Glomerular visceral epithelial cell (primary cell): ENCODE results near the gene BMX.

Experiments
- DNase-seq: peaks from one replicate; pipeline ENCODE4 v3.0.0-alpha.2; 2016; ENCODE audit errors: extremely low spot score

The BMX gene

DNA sequence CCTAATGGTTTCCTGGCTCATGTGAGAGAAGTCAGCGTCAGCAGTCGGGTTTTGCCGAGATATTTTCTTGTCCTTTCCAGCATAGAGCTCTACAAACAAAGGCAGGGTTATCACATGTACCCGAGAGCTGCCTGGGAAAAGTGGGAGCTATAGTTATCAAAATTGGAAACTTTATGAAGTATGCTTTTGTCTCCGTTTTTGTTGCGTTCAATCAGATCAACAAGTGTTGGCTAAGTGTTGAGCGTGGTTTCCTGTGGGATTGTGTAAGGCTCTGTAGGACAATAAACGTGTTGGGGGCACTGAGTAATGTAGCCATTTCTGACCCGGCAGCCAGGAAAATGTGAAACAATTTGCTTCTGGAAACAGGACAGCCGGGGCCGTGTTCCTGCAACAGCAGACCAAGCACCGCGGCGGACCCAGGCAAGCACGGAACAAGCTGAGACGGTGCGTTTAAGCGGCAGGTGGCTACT lies at the start of gene BMX:
Gene BMX, plus strand, starts transcription at position 311 of the 470 bp plus-strand sequence. CDS start 7,547 bp downstream, outside the sequence.
- DNase-seq = no peak

- DNase-seq = no peak
These were observed 48.7 kb upstream of the BMX start for GRCh38 chrX:15451913-15452312.

DNA sequence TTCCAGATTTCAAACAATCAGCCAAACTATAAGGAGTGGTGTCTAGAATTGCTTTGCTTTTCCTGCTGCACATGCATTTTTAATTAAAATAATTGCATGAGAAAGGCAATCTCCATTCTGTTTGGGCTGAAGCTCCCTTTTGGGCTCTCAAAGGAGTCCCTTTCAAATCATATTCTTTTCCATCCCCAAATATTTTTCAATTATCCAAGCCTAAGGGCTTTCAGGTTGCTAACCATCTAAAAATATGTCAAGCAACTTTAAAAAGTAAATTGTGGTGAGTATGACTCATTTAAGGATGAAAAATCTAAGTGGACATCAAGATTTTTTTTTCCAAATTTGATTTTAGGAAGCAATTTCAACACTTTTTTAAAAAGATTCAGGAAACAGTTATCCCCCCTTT lies 35.9 kb upstream of the BMX start:
- DNase-seq = no peak

DNA sequence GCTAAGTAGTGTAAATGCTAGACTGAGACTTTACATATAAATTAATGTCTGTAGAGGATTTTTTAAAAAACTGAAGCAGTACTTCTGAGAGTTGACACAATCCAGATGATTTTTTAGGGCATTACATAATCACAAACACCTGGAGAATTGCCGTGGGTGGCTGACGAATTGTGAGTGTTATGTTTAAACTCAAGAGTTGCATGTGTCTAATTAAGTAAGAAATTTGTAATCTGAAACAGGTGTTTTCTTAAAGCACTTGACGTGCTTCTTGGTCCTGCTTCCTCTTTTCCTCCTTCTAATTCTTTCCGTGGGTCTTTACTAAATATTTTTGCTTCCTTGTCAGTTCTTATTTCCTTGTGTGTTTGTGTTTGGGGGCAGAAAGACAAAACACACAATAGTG lies 35.3 kb upstream of the BMX start:
- no peak for DNase-seq

- DNase-seq = no peak
These were observed 34.5 kb upstream of the BMX start for GRCh38 chrX:15465896-15466651.

DNA sequence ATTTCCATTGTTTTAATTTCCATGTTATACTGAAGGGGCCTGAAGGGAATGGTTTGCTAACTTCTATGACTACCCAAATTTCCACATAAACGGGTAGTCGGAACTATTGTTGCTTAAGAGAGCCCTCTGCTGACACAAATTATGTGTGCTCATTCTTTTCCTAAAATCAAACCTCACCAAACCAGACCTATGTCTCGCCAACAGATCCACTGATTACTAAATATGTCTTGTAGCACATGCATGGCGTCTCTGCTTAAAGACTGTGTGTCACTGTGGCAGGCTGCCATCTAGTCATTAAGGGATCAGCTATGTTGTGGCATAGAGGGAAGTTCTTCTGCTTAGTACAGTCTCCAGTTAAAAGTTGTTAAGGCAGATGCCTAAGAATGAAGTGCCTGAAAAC lies 32.6 kb upstream of the BMX start:
- no peak for DNase-seq

DNA sequence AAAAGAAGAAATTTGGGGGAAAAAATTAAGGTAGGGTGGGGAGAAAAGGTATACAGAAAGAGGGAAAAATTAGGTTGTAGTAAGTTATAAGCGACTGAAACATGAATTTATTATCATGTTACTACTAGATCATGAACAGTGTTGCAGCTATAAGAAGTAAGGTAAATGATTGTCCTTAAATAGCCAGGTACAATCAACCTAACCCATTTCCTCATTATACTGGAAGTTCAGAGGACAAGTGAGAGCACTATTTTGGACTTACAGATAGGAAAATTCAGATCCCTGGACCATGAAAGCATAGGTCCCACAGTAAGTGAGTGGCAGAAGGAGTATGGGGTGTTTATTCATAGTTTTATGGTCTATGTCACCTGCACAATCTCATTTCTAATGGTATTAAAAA lies 31.0 kb upstream of the BMX start:
- no peak for DNase-seq

DNA sequence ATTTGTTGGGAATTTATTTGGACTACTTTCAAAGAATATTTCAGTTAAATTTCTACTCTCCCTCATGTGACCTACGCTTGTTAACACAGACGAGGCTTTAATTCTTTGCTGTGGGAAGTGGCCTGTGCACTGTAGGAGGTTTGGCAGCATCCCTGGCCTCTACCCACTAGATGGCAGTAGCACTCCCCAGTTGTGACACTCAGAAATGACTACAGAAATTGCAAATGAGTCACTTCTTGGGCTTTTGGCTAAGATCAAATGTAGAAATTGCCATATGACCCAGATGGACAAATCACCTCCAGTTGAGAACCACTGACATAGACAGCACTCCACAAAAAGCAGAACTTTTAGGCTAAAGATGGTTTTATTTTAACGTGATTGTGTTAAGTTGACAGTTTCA lies 29.6 kb upstream of the BMX start:
- peak; percentile 47 for DNase-seq

GRCh38 chrX:15472531-15472930 lies 28.1 kb upstream of the BMX start:
- DNase-seq = no peak

GRCh38 chrX:15474028-15474427 lies 26.6 kb upstream of the BMX start:
- DNase-seq = no peak

- DNase-seq = no peak
These were observed 25.6 kb upstream of the BMX start for GRCh38 chrX:15475021-15475420.

DNA sequence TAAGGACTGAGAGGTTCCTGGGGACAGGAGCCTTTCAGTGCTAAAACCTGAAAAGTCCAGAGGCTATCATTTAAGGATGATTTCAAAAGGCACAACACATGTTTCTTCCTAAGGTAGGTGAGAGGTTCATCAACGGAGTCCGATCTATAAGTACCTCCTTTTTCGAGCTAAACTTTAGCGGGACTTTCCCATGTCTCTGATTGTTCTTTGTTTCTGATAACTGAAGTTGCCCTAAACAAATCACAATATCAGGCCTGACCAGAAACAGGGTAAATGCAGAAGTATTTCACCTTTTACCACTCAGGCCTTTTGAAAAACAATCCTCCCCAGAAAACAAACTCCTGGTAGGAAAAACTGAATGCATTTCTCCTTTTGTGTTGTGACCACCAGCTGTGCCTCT lies 25.1 kb upstream of the BMX start:
- no peak for DNase-seq

- no peak for DNase-seq
These were observed 16.7 kb upstream of the BMX start for GRCh38 chrX:15483891-15484290.

- no peak for DNase-seq
These were observed 8.1 kb upstream of the BMX start for GRCh38 chrX:15492469-15492868.

DNA sequence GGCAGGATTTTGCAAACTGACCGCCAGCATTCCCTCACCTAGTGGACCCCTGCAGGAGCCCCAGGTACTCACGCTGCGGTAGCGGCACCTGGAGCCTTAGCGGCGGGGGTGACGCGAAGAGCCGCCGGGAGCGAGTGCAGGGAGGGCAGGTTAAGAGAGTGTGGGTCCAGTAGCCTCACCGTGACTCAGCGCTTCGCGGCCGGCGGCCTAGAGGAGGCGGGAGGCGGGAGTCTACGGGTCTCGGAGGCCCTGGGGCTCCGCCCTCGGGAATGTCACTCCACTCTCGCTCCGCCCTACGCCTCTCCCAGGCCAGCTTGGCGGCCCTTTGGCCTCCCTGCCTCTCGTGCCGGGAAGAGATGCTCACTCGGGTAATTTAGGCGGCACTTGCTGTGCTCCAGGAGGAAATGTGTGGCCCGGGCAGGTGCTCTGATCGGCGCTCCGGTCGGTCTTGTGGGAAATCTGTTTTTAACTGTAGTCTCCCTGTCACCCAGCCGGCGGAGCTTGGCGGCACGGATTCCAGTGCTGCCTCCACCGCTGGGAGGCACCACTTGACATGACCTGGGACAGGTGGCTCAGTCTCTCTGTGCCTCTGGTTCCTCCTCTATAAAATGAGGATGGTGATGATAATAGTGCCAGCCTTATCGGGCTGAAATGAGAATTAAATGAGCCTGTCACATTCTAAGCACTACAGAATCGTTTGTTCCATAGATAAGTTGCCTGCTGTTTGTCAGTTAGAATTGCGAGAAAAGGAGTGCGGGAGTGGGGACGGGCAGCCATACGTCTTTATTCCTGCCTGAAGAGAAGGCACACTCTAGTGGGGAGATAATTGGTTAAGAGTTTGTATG lies 7.3 kb upstream of the BMX start, which contains the start of gene PIR:
Gene PIR, minus strand, starts transcription at position 216 of the 845 bp plus-strand sequence. CDS start 2,076 bp downstream, outside the sequence.
- DNase-seq = peak; percentile 80

DNA sequence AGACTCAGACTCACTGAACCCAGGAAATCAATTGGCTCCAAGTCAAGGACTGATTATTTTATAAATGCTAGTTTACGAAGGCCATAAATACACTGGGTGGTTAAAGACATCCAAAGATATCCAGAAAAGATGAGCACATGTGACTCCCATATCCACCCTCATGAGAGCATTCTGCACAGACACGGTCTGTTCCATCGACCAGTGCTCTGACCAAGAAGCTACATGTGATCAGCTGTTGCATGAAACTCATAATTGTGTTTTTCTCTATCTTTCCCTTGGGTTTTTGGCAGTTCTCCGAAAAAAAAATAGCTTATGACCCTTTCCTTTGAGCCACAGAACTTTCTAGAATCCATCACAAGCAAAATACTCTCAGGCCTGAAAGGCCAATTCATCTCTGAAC lies 4.8 kb upstream of the BMX start:
- DNase-seq = no peak

DNA sequence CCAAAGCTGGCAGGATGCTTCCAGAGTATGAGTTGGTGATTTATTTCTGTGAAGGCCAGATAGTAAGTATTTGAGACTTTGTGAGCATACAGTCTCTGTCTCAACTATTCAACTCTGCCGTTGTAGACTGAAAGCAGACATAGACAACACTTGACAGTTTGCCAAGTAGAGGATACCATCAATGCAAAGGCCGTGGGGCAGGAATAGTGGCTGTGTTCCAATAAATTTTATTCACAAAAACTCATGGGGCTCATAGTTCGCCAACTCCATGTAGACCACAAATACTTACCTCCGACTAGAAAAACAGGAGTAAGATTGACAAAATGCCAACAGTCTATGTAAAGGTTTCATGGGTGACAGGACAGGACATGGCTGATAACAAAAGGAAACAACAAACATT lies 3.8 kb upstream of the BMX start:
- no peak for DNase-seq

DNA sequence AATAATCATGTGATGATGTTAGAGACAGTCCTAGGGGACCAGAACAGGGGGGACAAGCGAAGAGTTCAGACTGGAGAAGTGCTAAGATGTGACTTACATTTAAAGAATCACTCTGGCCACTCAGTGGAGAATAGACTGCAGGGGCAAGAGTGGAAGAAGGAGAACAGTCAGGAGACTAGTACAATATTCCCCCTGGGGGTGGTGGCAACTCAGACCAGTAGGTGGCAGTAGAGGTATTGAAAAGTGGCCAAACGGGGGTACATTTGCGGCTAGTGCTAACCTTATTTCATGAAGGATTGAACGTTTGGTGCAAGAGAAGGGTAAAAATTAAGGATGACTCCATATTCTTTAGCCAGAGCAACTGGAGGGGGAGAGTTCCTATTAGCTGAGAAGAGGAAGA lies 2.7 kb upstream of the BMX start:
- DNase-seq = peak; percentile 22

DNA sequence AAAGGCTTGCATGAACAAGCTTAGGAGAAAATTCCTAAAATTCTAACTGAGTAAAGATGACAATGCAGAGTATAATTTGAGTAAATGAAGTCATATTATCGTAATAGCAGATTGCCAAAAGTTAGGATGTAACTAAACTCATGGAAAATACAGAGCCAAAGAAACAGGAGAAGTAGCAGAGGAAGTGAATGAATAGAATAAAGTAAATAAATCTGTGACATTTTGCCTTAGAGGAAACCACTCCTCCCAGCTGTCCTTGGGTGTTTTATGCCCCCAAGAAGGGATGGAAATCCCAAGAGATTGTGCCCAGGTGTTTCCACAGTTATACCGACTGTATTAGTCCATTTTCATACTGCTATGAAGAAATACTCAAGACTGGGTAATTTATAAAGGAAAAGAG lies 1.9 kb upstream of the BMX start:
- DNase-seq = no peak

DNA sequence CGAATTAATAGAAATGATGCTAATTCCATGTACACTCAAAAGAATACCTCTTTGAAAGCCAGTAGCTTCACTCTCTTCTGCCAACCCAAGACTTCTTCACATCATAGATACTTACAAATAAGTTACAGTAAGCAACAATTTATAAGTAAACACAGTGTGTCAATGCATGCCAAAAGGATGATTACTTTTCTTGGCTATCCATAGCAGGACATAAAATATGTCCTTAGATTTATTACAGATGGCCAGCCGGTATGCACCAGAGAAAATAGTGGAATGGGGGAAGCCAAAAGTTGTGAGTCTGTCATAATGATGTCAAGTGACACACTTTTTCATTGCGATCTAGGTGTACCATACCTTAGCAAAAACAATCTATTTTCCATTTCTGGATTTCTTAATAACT lies 631 bp upstream of the BMX start:
- DNase-seq = no peak

DNA sequence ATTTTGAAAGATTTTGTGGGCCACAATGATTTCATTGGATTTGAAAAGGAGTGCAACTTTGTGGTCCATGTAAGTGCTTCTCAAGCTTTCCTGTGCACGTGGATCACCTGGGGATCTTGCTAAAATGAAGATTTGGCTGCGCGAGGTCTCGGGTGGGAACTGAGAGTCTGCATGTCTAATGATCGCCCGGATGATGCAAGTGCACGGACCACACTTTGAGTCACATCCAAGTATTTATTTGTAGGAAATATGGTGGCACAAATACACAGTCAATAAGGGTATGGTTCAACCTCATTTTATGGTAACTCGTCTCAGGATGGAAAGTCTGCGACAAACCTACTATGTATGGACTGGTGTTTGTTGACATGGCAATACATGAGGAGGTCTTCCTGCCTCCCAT lies 899 bp downstream of the BMX start:
- no peak for DNase-seq

- DNase-seq = no peak
These were observed 4.1 kb downstream of the BMX start for GRCh38 chrX:15504661-15505060.

GRCh38 chrX:15505101-15505500 lies 4.5 kb downstream of the BMX start:
- DNase-seq = no peak
